Stimulated activated CD4-positive, alpha-beta T cell treated with anti-CD3 and anti-CD28 coated beads, Interleukin-1b, Interleukin-23, amount 100 ng/mL, for 24 hours (primary cell): ENCODE measurements around the gene PTPRZ1.

Experiments
- DNase-seq, 4 experiments: peaks; one replicate each; pipeline ENCODE4 v3.0.0-alpha.2; 2020; ENCODE audit warnings: low read depth in 4 of 4, low spot score in 1 of 4

The PTPRZ1 gene

GRCh38 chr7:121890833-121891232, 17.9 kb downstream of the PTPRZ1 start:
- no peak for DNase-seq

- DNase-seq: no peak
Observed at GRCh38 chr7:121891731-121892130, 18.8 kb downstream of the PTPRZ1 start.

- DNase-seq: no peak
Observed at GRCh38 chr7:121901026-121901425, 28.1 kb downstream of the PTPRZ1 start.

- DNase-seq: no peak
Observed at GRCh38 chr7:121904120-121904519, 31.2 kb downstream of the PTPRZ1 start.

GRCh38 chr7:121908042-121908441, 35.1 kb downstream of the PTPRZ1 start:
- DNase-seq: no peak

GRCh38 chr7:121909716-121910345, 36.9 kb downstream of the PTPRZ1 start:
- no peak for DNase-seq

- DNase-seq: no peak
Observed at GRCh38 chr7:121913947-121914675, 41.1 kb downstream of the PTPRZ1 start.

GRCh38 chr7:121914676-121915279, 41.8 kb downstream of the PTPRZ1 start:
- no peak for DNase-seq

- no peak for DNase-seq
Observed at GRCh38 chr7:121916211-121916610, 43.2 kb downstream of the PTPRZ1 start.

GRCh38 chr7:121919986-121920385, 47.0 kb downstream of the PTPRZ1 start:
- DNase-seq: no peak

- no peak for DNase-seq
Observed at GRCh38 chr7:121924269-121925186, 51.6 kb downstream of the PTPRZ1 start.

GRCh38 chr7:121931149-121931902, 58.4 kb downstream of the PTPRZ1 start:
- no peak for DNase-seq

- no peak for DNase-seq
Observed at GRCh38 chr7:121932768-121933167, 59.8 kb downstream of the PTPRZ1 start.

- DNase-seq: no peak
Observed at GRCh38 chr7:121936951-121937623, 64.1 kb downstream of the PTPRZ1 start.

- DNase-seq: no peak
Observed at GRCh38 chr7:121938429-121938996, 65.6 kb downstream of the PTPRZ1 start.

- no peak for DNase-seq
Observed at GRCh38 chr7:121940918-121941317, 68.0 kb downstream of the PTPRZ1 start.

GRCh38 chr7:121941830-121942229, 68.9 kb downstream of the PTPRZ1 start:
- no peak for DNase-seq

GRCh38 chr7:121945066-121945465, 72.1 kb downstream of the PTPRZ1 start:
- DNase-seq: no peak

GRCh38 chr7:121945480-121946236, 72.7 kb downstream of the PTPRZ1 start:
- no peak for DNase-seq
